Measurements from ENCODE around the gene TSFM. TPM values are rescaled to one million over a fixed set of nuclear protein-coding genes. Genes with fewer than 3 reads are reported as not detected.

TSFM gene
- total and polyA plus RNA-seq, 2 of the 13 experiments (the other 11 are each of a cell fraction or from before 2014, with no cell fraction given), result 29.8 to 68.3 TPM

- TF ChIP-seq ZBTB2 (CRISPR knock-in tag; IDR thresholded peaks at IDR 0.05; ENCODE audit: low read depth) (0 out of 2 replicates have a peak, but pooled peaks have one; percentile 42), ZNF720 (CRISPR knock-in tag; IDR thresholded peaks at IDR 0.05) (no peak), ZNF709 (CRISPR knock-in tag; IDR thresholded peaks at IDR 0.05) (no peak), FLYWCH1 (CRISPR knock-in tag; IDR thresholded peaks at IDR 0.05) (no peak), ZNF274 (CRISPR knock-in tag; IDR thresholded peaks at IDR 0.05) (no peak), HMG20B (CRISPR knock-in tag; conservative IDR thresholded peaks at IDR 0.05) (no peak), ZSCAN21 (CRISPR knock-in tag; IDR thresholded peaks at IDR 0.05; ENCODE audit: borderline replicate concordance) (no peak), ZNF20 (CRISPR knock-in tag; IDR thresholded peaks at IDR 0.05) (no peak), ZNF562 (CRISPR knock-in tag; IDR thresholded peaks at IDR 0.05; ENCODE audit: borderline replicate concordance) (no peak), ZNF468 (CRISPR knock-in tag; IDR thresholded peaks at IDR 0.05) (no peak), ARID4A (CRISPR knock-in tag; IDR thresholded peaks at IDR 0.05; ENCODE audit: borderline replicate concordance) (peak; percentile 41; the same call in 1 of the 2 replicates), ZNF674 (CRISPR knock-in tag; IDR thresholded peaks at IDR 0.05; ENCODE audit: low read depth) (no peak), NR1H2 (CRISPR knock-in tag; IDR thresholded peaks at IDR 0.05; ENCODE audit: borderline replicate concordance, low read depth) (no peak), ZNF556 (CRISPR knock-in tag; IDR thresholded peaks at IDR 0.05; ENCODE audit: borderline replicate concordance) (no peak), SP140L (CRISPR knock-in tag; IDR thresholded peaks at IDR 0.05; ENCODE audit: borderline replicate concordance) (no peak), FOXA1 (IDR thresholded peaks at IDR 0.05) (no peak), FOXA1 (CRISPR knock-in tag; IDR thresholded peaks at IDR 0.05) (no peak), NFATC3 (CRISPR knock-in tag; IDR thresholded peaks at IDR 0.05) (no peak), HMGA1 (CRISPR knock-in tag; conservative IDR thresholded peaks at IDR 0.05) (no peak), HOXD1 (CRISPR knock-in tag; IDR thresholded peaks at IDR 0.05) (no peak), THAP11 (CRISPR knock-in tag; IDR thresholded peaks at IDR 0.05) (no peak; the same call in 1 of the 2 replicates), KAT2B (IDR thresholded peaks at IDR 0.05; ENCODE audit: borderline replicate concordance, low read depth, low read length) (no peak), ZNF414 (CRISPR knock-in tag; IDR thresholded peaks at IDR 0.05) (no peak), FOXC1 (CRISPR knock-in tag; IDR thresholded peaks at IDR 0.05; ENCODE audit: borderline replicate concordance) (peak; percentile 42; the same call in 1 of the 2 replicates), ATF7 (IDR thresholded peaks at IDR 0.05) (no peak), ATF7 (CRISPR knock-in tag; IDR thresholded peaks at IDR 0.05) (no peak), PAWR (CRISPR knock-in tag; IDR thresholded peaks at IDR 0.05; ENCODE audit: borderline replicate concordance) (no peak)
Measured at GRCh38 chr12:57846577-57847319, 64.2 kb downstream of the TSFM start, which contains the start of gene CTDSP2 (continued).
